GM19397 (cell line): ENCODE data around the gene ZC3H7B.

Experiments
- ATAC-seq: cut with Tn5 transposase; IDR thresholded peaks from one replicate; pipeline ENCODE4 v1.9.1; 2021; ENCODE audit warnings: mild to moderate bottlenecking, moderate library complexity; ENCODE audit not compliant: unreplicated experiment

ZC3H7B gene

GRCh38 chr22:41324821-41325528, 23.6 kb downstream of the ZC3H7B start:
- ATAC-seq = no peak

DNA sequence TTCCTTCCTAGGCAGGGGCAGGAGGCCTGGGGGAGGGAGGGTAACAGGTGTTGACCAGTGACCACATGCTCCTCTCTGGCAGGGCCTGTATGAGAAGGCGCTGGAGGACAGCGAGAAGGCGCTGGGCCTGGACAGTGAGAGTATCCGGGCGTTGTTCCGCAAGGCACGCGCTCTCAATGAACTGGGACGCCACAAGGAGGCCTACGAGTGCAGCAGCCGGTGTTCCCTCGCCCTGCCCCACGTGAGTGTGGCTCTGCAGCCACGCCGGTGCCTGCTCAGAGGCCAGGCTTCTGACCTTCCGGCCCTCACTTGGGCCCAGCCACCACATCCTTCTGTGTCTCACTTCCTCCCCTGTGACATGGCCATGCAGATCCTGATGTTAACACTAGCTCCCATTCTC, 25.8 kb downstream of the ZC3H7B start:
- no peak for ATAC-seq

GRCh38 chr22:41330169-41330568, 28.8 kb downstream of the ZC3H7B start:
- no peak for ATAC-seq

DNA sequence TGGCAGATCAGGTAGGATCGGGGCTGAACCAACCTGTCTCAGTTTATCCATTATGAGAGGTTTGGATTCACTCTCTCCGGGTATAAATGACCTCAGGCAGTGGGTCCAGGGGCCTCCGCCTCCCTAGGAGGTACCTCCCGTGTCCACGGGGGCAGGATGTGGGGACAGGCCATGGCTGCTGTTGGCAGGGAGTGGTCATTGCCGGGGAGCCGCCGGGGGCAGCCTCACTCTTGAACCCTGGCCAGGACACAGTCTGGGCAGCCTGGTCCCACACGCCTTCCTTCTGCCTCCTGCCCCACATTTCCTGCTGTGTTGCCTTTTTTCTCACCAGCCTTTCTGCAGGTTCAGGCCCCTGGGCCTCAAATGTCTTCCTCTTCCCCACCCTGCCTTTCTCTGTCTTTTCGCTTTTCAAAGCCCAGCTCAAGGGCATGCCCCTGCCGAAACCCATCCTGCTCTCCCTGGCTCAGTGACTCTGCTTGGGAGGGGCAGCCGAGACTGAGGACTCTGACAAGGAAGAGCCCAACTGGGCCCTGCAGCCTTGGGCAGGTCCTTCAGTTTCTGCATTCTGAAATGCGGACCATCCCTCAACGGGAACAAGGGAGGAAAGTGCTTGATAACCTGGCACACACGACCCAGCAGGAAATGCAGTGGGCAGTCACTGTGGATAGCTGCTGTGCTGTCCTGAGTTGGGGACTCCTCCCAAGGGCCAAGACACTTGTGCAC, 31.1 kb downstream of the ZC3H7B start:
- no peak for ATAC-seq

DNA sequence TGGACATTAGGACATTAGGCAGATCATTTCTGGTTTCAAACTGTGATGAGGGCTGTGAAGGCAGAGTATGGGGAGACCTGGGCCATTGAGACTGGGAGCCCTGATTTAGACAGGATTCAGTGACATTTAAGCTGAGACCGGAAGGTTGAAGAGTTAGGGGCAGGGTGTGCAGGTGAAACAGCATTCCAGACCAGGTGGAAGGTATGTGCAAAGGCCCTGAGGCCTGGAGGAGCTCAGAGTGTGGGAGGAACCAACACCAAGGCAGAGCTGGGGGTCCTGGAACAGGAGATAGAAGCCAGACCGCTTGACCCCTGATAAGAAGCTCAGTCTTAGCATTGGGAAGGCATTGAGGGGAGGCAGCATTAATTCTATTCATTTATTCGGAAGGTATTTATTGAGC, 32.5 kb downstream of the ZC3H7B start:
- ATAC-seq = no peak

- ATAC-seq = no peak
Observed at GRCh38 chr22:41334215-41334614, 32.9 kb downstream of the ZC3H7B start.

GRCh38 chr22:41334951-41335635, 33.8 kb downstream of the ZC3H7B start:
- ATAC-seq = no peak

DNA sequence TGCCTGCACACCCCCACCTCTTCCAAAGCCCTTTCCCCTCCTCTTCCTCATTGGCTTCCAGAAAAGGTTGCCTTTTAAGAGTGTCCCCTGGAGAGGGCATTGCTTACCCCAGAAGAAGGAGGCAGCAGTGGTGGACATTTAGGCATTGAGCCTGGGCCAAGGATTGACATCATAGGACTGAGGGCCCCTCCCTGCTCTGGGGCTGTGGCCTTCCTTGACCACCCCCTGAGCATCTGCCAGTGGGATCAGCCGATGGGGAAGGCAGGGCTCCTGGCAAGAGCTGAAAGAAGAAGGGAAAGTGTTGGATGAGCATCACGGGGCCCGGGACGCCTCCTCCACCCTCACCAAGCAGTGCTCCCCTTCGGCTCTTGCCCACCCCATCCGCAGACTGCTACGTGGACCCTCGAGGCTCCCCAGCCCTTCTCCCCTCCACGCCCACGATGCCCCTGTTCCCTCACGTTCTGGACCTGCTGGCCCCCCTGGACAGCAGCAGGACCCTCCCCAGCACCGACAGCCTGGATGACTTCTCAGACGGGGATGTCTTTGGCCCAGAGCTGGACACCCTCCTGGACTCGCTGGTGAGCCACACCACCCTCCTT, 37.4 kb downstream of the ZC3H7B start:
- no peak for ATAC-seq

DNA sequence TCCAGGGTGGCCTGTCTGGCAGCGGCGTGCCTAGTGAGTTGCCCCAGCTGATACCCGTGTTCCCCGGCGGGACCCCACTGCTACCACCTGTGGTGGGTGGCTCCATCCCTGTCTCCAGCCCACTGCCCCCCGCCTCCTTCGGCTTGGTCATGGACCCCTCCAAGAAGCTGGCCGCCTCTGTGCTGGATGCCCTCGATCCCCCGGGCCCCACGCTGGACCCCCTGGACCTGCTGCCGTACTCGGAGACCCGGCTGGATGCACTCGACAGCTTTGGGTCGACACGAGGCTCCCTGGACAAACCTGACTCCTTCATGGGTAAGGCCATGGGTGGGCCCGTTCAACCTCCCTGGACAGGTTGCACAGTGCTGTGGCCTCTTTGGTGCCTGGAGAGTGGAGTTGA, 38.5 kb downstream of the ZC3H7B start:
- ATAC-seq = no peak

GRCh38 chr22:41340357-41340756, 39.0 kb downstream of the ZC3H7B start:
- no peak for ATAC-seq

DNA sequence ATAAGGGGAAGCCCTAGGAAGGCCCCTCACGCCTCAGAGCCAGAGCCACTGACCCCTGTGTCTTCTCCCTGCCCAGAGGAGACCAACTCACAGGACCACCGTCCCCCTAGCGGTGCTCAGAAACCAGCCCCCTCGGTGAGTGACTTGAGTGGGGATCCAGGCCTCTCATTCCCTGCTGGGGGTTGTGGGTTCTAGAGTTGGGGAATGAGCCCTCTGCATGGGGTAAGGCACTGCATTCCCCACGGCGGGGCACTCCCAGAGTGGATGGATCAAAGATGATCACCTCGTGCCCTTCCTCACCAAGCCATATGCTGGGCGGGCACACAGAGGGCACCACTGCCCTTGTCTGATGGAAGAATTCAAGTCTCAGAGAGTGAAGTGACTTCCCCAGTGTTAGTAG, 39.7 kb downstream of the ZC3H7B start:
- ATAC-seq = no peak

- ATAC-seq = no peak
Observed at GRCh38 chr22:41341990-41342389, 40.7 kb downstream of the ZC3H7B start.

GRCh38 chr22:41343300-41343699, 42.0 kb downstream of the ZC3H7B start:
- ATAC-seq = no peak

- ATAC-seq = no peak
Observed at GRCh38 chr22:41343717-41344116, 42.4 kb downstream of the ZC3H7B start.

- no peak for ATAC-seq
Observed at GRCh38 chr22:41344189-41344788, 43.0 kb downstream of the ZC3H7B start.

DNA sequence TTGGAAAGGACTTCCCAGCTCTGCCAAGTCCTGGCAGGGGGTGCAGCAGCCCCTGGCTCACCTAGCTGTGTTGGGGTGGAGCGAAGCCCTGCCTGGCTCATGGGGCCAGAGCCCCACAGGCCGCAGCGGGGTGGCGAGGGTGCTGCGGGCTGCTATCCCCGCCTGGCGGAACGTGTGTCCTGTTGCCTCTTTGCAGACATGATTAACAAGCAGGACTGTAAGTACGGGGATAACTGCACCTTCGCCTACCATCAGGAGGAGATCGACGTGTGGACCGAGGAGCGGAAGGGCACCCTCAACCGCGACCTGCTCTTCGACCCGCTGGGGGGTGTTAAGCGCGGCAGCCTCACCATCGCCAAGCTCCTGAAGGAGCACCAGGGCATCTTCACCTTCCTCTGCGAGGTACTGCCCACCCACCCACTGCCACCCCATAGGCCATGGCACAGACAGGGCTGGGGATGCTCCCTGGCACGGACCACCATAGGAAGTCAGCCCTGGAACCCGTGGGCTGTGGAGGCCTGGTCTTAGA, 44.5 kb downstream of the ZC3H7B start:
- ATAC-seq = no peak

GRCh38 chr22:41347066-41347859, 45.9 kb downstream of the ZC3H7B start:
- no peak for ATAC-seq

DNA sequence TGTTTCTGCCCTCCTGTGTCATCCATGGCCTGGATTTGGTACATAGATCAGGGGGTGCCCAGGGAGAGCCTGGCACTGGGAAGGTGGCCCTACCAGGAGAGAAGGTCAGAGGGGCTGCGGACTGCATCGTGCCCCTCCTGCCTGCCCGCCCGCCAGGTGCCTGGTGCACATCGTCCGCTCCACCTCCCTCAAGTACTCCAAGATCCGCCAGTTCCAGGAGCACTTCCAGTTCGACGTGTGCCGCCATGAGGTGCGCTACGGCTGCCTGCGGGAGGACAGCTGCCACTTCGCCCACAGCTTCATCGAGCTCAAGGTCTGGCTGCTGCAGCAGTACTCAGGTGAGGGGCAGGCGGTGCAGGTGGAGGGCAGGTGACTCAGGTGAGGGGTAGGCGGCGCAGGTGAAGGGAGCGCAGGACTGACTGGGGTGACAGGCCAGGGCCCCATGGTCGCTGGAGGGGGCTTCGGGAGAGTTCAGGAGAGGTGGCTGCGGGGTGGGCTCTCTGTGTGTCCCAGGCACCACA, 47.7 kb downstream of the ZC3H7B start:
- ATAC-seq = no peak

DNA sequence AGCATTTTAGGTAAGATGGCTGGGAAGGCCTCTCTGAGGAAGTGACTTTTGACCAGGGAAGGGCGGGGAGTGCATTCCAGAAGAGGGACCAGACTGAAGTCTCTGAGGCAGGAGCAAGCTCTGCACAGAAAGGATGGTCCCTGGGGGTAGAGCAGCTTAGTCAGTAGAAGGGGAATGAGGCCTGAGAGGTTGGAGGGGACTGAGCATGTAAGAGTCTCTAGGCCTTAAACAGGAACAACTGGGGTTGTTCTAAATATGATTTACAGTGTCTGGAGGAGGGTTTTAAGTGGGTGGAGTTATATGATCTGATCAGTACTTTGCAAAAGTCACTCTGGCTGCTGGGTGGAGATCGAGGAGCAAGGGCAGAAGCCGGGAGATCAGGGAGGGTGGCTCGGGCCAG, 48.8 kb downstream of the ZC3H7B start:
- no peak for ATAC-seq

- no peak for ATAC-seq
Observed at GRCh38 chr22:41351011-41351410, 49.7 kb downstream of the ZC3H7B start.
